ENCODE results near the gene IL3RA. TPM values are rescaled to one million over a fixed set of nuclear protein-coding genes. Genes with fewer than 3 reads are reported as not detected.

Gene IL3RA
- total RNA-seq, 4 donors from 2014 or later, result 5.0 to 19.1 (median 11.4) TPM

DNA sequence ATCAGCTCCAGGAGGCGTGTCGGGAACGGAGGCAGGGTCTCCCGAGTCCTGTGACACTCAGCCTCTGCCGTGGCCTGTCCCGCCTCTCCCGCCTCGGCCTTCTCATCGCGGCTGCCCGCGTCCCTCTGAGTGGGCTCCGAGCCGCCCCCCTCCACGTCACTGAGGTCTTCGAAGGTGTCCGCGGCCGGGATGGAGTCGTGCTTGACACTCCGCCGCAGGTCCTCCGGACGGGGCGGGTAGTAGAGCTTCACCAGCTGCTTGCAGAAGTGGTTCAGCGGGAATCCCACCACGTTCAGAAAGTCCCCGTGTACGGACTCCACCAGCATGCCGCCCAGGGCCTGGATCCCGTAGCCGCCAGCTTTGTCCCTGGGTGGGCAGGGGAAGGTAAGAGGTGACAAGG, 91.2 kb downstream of the IL3RA start:
- Histone ChIP-seq H3K4me3 (no peak overlapping the region), H3K27me3 (no peaks in the 10 kb centered on the region), H3K27ac (replicated peaks in 1 of 4) (no peak overlapping the region), H3K9me3 (peaks cover 0 to 7% (median under 1%) of the 10 kb centered on the region in 4 donors), H3K36me3 (peaks cover 24 to 64% (median 44%) of the 10 kb centered on the region in 4 donors), H3K4me1 (no peaks in the 10 kb centered on the region)
- WGBS, result 90% methylated on average over 29 of the region's 32 CpGs
- DNase-seq (ENCODE audit: extremely low spot score), result no peak
- TF ChIP-seq EP300 (IDR thresholded peaks at IDR 0.05) (no peak), POLR2AphosphoS5 (IDR thresholded peaks at IDR 0.05) (no peak), POLR2A (IDR thresholded peaks at IDR 0.05; ENCODE audit: low read depth) (no peak)
- TF ChIP-seq, protein P1, sequence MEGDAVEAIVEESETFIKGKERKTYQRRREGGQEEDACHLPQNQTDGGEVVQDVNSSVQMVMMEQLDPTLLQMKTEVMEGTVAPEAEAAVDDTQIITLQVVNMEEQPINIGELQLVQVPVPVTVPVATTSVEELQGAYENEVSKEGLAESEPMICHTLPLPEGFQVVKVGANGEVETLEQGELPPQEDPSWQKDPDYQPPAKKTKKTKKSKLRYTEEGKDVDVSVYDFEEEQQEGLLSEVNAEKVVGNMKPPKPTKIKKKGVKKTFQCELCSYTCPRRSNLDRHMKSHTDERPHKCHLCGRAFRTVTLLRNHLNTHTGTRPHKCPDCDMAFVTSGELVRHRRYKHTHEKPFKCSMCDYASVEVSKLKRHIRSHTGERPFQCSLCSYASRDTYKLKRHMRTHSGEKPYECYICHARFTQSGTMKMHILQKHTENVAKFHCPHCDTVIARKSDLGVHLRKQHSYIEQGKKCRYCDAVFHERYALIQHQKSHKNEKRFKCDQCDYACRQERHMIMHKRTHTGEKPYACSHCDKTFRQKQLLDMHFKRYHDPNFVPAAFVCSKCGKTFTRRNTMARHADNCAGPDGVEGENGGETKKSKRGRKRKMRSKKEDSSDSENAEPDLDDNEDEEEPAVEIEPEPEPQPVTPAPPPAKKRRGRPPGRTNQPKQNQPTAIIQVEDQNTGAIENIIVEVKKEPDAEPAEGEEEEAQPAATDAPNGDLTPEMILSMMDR (IDR thresholded peaks at IDR 0.05), result no peak
- intact Hi-C loops (cut with DNase I), result no loop called here

DNA sequence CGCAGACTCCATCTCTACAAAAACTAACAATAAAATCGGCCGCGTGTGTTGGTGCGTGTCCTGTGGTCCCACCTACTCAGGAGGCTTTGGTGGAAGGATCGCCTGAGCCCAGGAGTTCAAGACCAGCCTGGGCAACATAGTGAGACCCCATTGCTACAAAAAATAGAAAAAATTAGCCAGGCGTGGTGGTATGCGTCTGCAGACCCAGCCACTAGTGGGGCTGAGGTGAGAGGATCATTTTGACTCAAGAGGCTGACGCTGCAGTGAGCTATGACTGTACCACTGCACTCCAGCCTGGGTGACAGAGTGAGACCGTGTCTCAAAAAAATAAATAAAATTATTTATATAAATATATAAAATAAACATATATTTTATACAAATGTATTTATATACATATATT, 93.9 kb downstream of the IL3RA start:
- H3K27me3 ChIP-seq, result no peaks in the 10 kb centered on the region
- no peak for TF ChIP-seq POLR2A (IDR thresholded peaks at IDR 0.05; ENCODE audit: low read depth)
- no peak for TF ChIP-seq EP300 (IDR thresholded peaks at IDR 0.05)
- TF ChIP-seq, protein P1 (IDR thresholded peaks at IDR 0.05), result no peak
- TF ChIP-seq POLR2AphosphoS5 (IDR thresholded peaks at IDR 0.05), result no peak
- H3K4me1 ChIP-seq, result no peaks in the 10 kb centered on the region
- 95% methylated on average over 10 of the region's 10 CpGs for WGBS
- intact Hi-C loops (cut with DNase I), result no loop called here
- no peak overlapping the region for H3K27ac ChIP-seq (replicated peaks in 1 of 4)
- no peak for DNase-seq (ENCODE audit: extremely low spot score)
- no peak overlapping the region for H3K4me3 ChIP-seq
- H3K36me3 ChIP-seq, result peaks cover 12 to 71% (median 51%) of the 10 kb centered on the region in 4 donors
- H3K9me3 ChIP-seq, result no peaks in the 10 kb centered on the region

Small RNA genes within 50 kb of the gene (small RNA-seq; reads per million reads assigned to genes)
- gene MIR3690 (0 reads per million in 3 donors), gene RNA5SP498 (0 to 0.17 (median 0) reads per million in 3 donors)

Other genes starting within 250 kb of the IL3RA start
- gene CRLF2, start 124.1 kb upstream of the IL3RA start, total RNA-seq, result 1 to 10 TPM in 2 of 4 donors, under 1 TPM in 1, not detected in 1; 0.63 to 2.1 (median 1.3) TPM
- 1 to 10 TPM; 2.1 to 6.3 (median 4.3) TPM for gene CSF2RA, start 68.0 kb upstream of the IL3RA start, total RNA-seq
- 100 to 1,000 TPM; 266 to 339 (median 313) TPM for gene SLC25A6, start 55.3 kb downstream of the IL3RA start, total RNA-seq
- gene ASMTL, start 116.1 kb downstream of the IL3RA start, total RNA-seq, result 10 to 100 TPM; 28.7 to 52.2 (median 32.8) TPM
- gene P2RY8, start 200.4 kb downstream of the IL3RA start, total RNA-seq, result 1 to 10 TPM in 3 of 4 donors, under 1 TPM in 1; 0.63 to 3.1 (median 1.9) TPM